Thyroid gland (tissue), 4 donors: ENCODE data around the gene HS6ST3. TPM values are rescaled to one million over a fixed set of nuclear protein-coding genes. Genes with fewer than 3 reads are reported as not detected.

Experiments used
- DNase-seq, 2 donors: peaks; one replicate each; pipeline ENCODE4 v3.0.0-alpha.2; 2019
- H3K27ac ChIP-seq, 3 donors: fragments of 200-600 bp; sonication (generic); 1 replicate in 2 of 3; 2 replicates in 1 of 3; pipeline ENCODE4 v1.5.1; 2016 to 2019; ENCODE audit warnings: mild to moderate bottlenecking in 1 of 3, moderate library complexity in 1 of 3
- H3K27me3 ChIP-seq: fragments of 200-600 bp; sonication (generic); one replicate; pipeline ENCODE4 v1.5.1; 2019
- H3K36me3 ChIP-seq, 2 donors: fragments of 200-600 bp; sonication (generic); one replicate each; pipeline ENCODE4 v1.5.1; 2016 to 2019
- H3K4me1 ChIP-seq, 2 donors: fragments of 200-600 bp; sonication (generic); one replicate each; pipeline ENCODE4 v1.5.1; 2017 to 2019
- H3K4me3 ChIP-seq, 3 donors: fragments of 200-600 bp; sonication (generic); replicated peaks in 1 of 3; 1 replicate in 2 of 3; 2 replicates in 1 of 3; pipeline ENCODE4 v1.5.1; 2016; ENCODE audit warnings: mild to moderate bottlenecking in 1 of 3
- H3K9me3 ChIP-seq: fragments of 200-600 bp; sonication (generic); one replicate; pipeline ENCODE4 v1.5.1; 2017
- POLR2A ChIP-seq, 2 donors: fragments of 450-650 bp; IDR thresholded peaks; one replicate each; pipeline ENCODE4 v1.6.1; 2017; ENCODE audit warnings: antibody characterized with exemption in 2 of 2, mild to moderate bottlenecking in 2 of 2, moderate library complexity in 1 of 2
- WGBS, 2 donors: methylation state at CpG; one replicate each; pipeline ENCODE4 v1.1.5; 2017; 5-methylcytosine and 5-hydroxymethylcytosine counted together
- intact Hi-C: fragments of 100-400 bp; cut with DNase I; formaldehyde crosslinking; loops from one replicate; pipeline ENCODE4 v1.15.1; 2023
- total RNA-seq, 4 donors: library from RNA; depleted of rRNA; stranded (reverse); fragments of >200 nt; gene quantifications; one replicate each; pipeline ENCODE4 v1.2.3, GENCODE V29; 2016
- TF ChIP-seq, protein P1 (sequence below), 6 experiments: fragments of 200-600 bp in 3 of 6; fragments of 450-650 bp in 3 of 6; sonication (generic) in 3 of 6; IDR thresholded peaks; one replicate each; pipeline ENCODE4 v1.5.1; 2016 to 2019; ENCODE audit warnings: antibody characterized with exemption in 6 of 6, mild to moderate bottlenecking in 2 of 6, inconsistent platforms in 1 of 6, moderate library complexity in 1 of 6

HS6ST3 gene
- total RNA-seq, 4 donors from 2014 or later, result 2.0 to 5.8 (median 5.0) TPM

DNA sequence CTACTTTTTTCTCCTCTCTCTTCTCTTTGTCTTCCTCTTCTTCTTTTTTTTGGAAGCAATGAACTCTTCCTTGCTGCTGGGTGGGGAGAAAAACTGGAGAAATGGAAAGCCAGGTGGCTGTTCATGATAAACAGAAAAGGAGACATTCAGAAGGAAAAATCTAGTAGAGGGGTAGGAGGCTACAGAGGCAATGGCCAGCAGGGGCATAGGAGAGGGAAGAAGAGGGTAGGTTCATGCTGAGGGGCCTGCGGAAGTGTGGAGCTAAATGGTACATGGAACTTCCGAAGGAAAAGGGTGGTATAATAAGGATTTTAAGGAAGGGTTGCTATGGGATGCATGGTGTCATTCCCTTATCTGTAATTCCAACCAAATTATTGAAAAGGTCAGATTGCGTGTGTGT lies 17.5 kb upstream of the HS6ST3 start:
- TF ChIP-seq, protein P1, sequence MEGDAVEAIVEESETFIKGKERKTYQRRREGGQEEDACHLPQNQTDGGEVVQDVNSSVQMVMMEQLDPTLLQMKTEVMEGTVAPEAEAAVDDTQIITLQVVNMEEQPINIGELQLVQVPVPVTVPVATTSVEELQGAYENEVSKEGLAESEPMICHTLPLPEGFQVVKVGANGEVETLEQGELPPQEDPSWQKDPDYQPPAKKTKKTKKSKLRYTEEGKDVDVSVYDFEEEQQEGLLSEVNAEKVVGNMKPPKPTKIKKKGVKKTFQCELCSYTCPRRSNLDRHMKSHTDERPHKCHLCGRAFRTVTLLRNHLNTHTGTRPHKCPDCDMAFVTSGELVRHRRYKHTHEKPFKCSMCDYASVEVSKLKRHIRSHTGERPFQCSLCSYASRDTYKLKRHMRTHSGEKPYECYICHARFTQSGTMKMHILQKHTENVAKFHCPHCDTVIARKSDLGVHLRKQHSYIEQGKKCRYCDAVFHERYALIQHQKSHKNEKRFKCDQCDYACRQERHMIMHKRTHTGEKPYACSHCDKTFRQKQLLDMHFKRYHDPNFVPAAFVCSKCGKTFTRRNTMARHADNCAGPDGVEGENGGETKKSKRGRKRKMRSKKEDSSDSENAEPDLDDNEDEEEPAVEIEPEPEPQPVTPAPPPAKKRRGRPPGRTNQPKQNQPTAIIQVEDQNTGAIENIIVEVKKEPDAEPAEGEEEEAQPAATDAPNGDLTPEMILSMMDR (IDR thresholded peaks at IDR 0.05), result no peak
- TF ChIP-seq POLR2A (IDR thresholded peaks at IDR 0.05), result no peak
- Histone ChIP-seq H3K9me3 (no peaks in the 10 kb centered on the region), H3K36me3 (no peaks in the 10 kb centered on the region), H3K27me3 (no peaks in the 10 kb centered on the region), H3K27ac (no peak overlapping the region), H3K4me3 (no peak overlapping the region), H3K4me1 (no peaks in the 10 kb centered on the region)
- DNase-seq, result no peak
- intact Hi-C loops, result loop anchor here (10.0 kb wide), 1 partner anchor 48 kb away; no protein-coding TSS in a partner anchor
- WGBS, 2 donors, result 77 to 82% methylated on average over 3 of the region's 3 CpGs

GRCh38 chr13:96075953-96076543 lies 13.9 kb upstream of the HS6ST3 start:
- Histone ChIP-seq H3K4me3 (no peak overlapping the region), H3K36me3 (no peaks in the 10 kb centered on the region), H3K4me1 (no peaks in the 10 kb centered on the region), H3K27me3 (no peaks in the 10 kb centered on the region), H3K27ac (no peak overlapping the region), H3K9me3 (no peaks in the 10 kb centered on the region)
- DNase-seq, result no peak
- intact Hi-C loops, result loop anchor here (10.0 kb wide), 1 partner anchor 51 kb away; no protein-coding TSS in a partner anchor
- TF ChIP-seq POLR2A (IDR thresholded peaks at IDR 0.05), result no peak
- TF ChIP-seq, protein P1 (IDR thresholded peaks at IDR 0.05), result peak; percentile 15 to 67 (median 48)
- 64 to 70% methylated on average over 3 of the region's 3 CpGs for WGBS, 2 donors

GRCh38 chr13:96080676-96081075 lies 9.2 kb upstream of the HS6ST3 start:
- TF ChIP-seq, protein P1 (IDR thresholded peaks at IDR 0.05), result no peak
- TF ChIP-seq POLR2A (IDR thresholded peaks at IDR 0.05), result no peak
- no peak overlapping the region for H3K27ac ChIP-seq
- 83 to 84% methylated on average over 5 of the region's 5 CpGs for WGBS, 2 donors
- H3K4me1 ChIP-seq, result no peaks in the 10 kb centered on the region
- no peaks in the 10 kb centered on the region for H3K27me3 ChIP-seq
- no peak for DNase-seq
- no peaks in the 10 kb centered on the region for H3K9me3 ChIP-seq
- H3K4me3 ChIP-seq, result no peak overlapping the region
- intact Hi-C loops, result no loop called here
- no peaks in the 10 kb centered on the region for H3K36me3 ChIP-seq

DNA sequence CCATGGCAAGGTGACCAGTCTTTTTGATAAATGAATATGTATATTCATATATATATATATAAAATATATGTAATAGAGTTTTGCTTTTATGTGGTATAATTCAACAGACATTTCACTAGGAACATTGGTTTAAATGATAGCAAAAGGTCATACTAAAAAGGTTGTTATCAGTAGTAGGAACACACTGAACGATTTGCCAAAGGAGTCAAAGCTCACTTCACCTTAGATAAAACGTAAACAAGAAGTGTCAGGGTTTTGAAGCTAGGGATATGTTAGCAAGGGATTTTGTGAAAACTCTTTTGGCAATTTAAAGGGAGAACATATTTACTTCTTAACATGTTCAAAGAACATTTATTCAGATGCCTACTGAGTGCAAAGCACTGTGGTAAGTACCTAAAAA lies 8.0 kb upstream of the HS6ST3 start:
- no peaks in the 10 kb centered on the region for H3K9me3 ChIP-seq
- no peak overlapping the region for H3K4me3 ChIP-seq
- H3K27me3 ChIP-seq, result no peaks in the 10 kb centered on the region
- 46% methylated on average over 2 of the region's 2 CpGs for WGBS, 2 donors
- intact Hi-C loops, result no loop called here
- DNase-seq, result no peak
- no peaks in the 10 kb centered on the region for H3K4me1 ChIP-seq
- no peaks in the 10 kb centered on the region for H3K36me3 ChIP-seq
- H3K27ac ChIP-seq, result no peak overlapping the region
- TF ChIP-seq POLR2A (IDR thresholded peaks at IDR 0.05), result no peak
- TF ChIP-seq, protein P1 (IDR thresholded peaks at IDR 0.05), result no peak

DNA sequence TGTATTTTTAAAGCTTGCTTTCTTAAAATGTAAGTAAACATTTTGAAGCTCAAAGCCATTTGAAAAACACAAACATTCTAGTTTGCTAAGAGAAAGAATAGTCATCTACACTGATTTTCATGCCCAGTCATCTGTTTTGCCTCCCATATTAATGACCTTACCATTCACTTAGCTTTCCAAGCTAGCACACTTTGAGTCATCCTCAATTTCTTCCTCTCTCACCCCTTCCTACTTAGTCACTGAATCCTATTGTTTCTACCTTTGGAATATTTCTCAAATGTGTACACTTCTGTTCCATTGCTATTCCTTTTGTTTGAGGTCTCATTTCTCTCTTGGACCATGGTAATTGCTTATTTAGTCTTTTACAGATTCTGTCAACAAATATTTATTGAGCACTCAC lies 7.3 kb upstream of the HS6ST3 start:
- intact Hi-C loops, result no loop called here
- no peak for DNase-seq
- TF ChIP-seq, protein P1 (IDR thresholded peaks at IDR 0.05), result no peak
- no peak for TF ChIP-seq POLR2A (IDR thresholded peaks at IDR 0.05)

More for the DNA sequence above, 7.3 kb upstream of the HS6ST3 start:
- Histone ChIP-seq H3K36me3 (no peaks in the 10 kb centered on the region), H3K9me3 (no peaks in the 10 kb centered on the region), H3K4me1 (no peaks in the 10 kb centered on the region), H3K4me3 (no peak overlapping the region), H3K27ac (no peak overlapping the region), H3K27me3 (no peaks in the 10 kb centered on the region)
